Measurements from ENCODE around the gene GABRG3.

The GABRG3 gene

GRCh38 chr15:27086149-27086548 is 115.2 kb downstream of the GABRG3 start:
- CTCF ChIA-PET: no interaction called here
- POLR2A ChIA-PET: interaction anchor here (1.1 kb wide), 1 partner anchor 35 kb away, joined by 3 read pairs; no protein-coding TSS in a partner anchor
- H3K36me3 ChIP-seq (ENCODE audit: control insufficient read depth in 2 of 2, insufficient read depth in 1 of 2, low read length in 2 of 2): no peaks in the 10 kb centered on the region
- no peaks in the 10 kb centered on the region for H3K4me1 ChIP-seq (ENCODE audit: control insufficient read depth, insufficient read depth, low read length)
- H3K9me3 ChIP-seq (ENCODE audit: control insufficient read depth, insufficient read depth, low read depth, low read length): no peaks in the 10 kb centered on the region
- TF ChIP-seq ZNF114 (tag by site-specific recombination; IDR thresholded peaks at IDR 0.05) (no peak), OVOL3 (tag by site-specific recombination; IDR thresholded peaks at IDR 0.05) (no peak), ZIC2 (tag by site-specific recombination; IDR thresholded peaks at IDR 0.05) (no peak), ZNF639 (tag by site-specific recombination; IDR thresholded peaks at IDR 0.05) (no peak), EGR2 (tag by site-specific recombination; IDR thresholded peaks at IDR 0.05; ENCODE audit: low read depth) (no peak), ZNF19 (tag by site-specific recombination; IDR thresholded peaks at IDR 0.05; ENCODE audit: low read depth) (no peak)
- no peak overlapping the region for H3K27ac ChIP-seq (ENCODE audit: extremely low read depth, low read depth, low read length)
- H3K4me3 ChIP-seq (ENCODE audit: low read depth, low read length): no peak overlapping the region

- ChIA-PET CTCF (no interaction called here), POLR2A (no interaction called here)
- Histone ChIP-seq H3K9me3 (ENCODE audit: control insufficient read depth, insufficient read depth, low read depth, low read length) (no peaks in the 10 kb centered on the region), H3K4me3 (ENCODE audit: low read depth, low read length) (no peak overlapping the region), H3K36me3 (ENCODE audit: control insufficient read depth in 2 of 2, insufficient read depth in 1 of 2, low read length in 2 of 2) (no peaks in the 10 kb centered on the region), H3K4me1 (ENCODE audit: control insufficient read depth, insufficient read depth, low read length) (no peaks in the 10 kb centered on the region), H3K27ac (ENCODE audit: extremely low read depth, low read depth, low read length) (no peak overlapping the region)
- TF ChIP-seq, protein P1, sequence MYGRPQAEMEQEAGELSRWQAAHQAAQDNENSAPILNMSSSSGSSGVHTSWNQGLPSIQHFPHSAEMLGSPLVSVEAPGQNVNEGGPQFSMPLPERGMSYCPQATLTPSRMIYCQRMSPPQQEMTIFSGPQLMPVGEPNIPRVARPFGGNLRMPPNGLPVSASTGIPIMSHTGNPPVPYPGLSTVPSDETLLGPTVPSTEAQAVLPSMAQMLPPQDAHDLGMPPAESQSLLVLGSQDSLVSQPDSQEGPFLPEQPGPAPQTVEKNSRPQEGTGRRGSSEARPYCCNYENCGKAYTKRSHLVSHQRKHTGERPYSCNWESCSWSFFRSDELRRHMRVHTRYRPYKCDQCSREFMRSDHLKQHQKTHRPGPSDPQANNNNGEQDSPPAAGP (tag by site-specific recombination; IDR thresholded peaks at IDR 0.05): no peak
- TF ChIP-seq GLI2 (tag by site-specific recombination; IDR thresholded peaks at IDR 0.05; ENCODE audit: borderline replicate concordance, low read depth): no peak
- TF ChIP-seq ZBTB20 (tag by site-specific recombination; IDR thresholded peaks at IDR 0.05): no peak
- TF ChIP-seq ZNF529 (tag by site-specific recombination; IDR thresholded peaks at IDR 0.05; ENCODE audit: insufficient replicate concordance): no peak
- TF ChIP-seq MYNN (tag by site-specific recombination; IDR thresholded peaks at IDR 0.05; ENCODE audit: borderline replicate concordance): no peak
- TF ChIP-seq KLF9 (tag by site-specific recombination; IDR thresholded peaks at IDR 0.05; ENCODE audit: low read depth): no peak
- TF ChIP-seq YY1 (tag by site-specific recombination; IDR thresholded peaks at IDR 0.05): no peak
- no peak for TF ChIP-seq IKZF3 (tag by site-specific recombination; IDR thresholded peaks at IDR 0.05)
- TF ChIP-seq ZNF558 (tag by site-specific recombination; IDR thresholded peaks at IDR 0.05): no peak
- TF ChIP-seq ZNF645 (tag by site-specific recombination; IDR thresholded peaks at IDR 0.05): no peak
- no peak for TF ChIP-seq ZNF324 (tag by site-specific recombination; IDR thresholded peaks at IDR 0.05)
- no peak for TF ChIP-seq PRDM10 (tag by site-specific recombination; IDR thresholded peaks at IDR 0.05)
- no peak for TF ChIP-seq HOXC10 (CRISPR knock-in tag; IDR thresholded peaks at IDR 0.05)
- TF ChIP-seq BCL6B (tag by site-specific recombination; IDR thresholded peaks at IDR 0.05): no peak
- no peak for TF ChIP-seq ZNF157 (tag by site-specific recombination; IDR thresholded peaks at IDR 0.05)
- TF ChIP-seq, protein P2, sequence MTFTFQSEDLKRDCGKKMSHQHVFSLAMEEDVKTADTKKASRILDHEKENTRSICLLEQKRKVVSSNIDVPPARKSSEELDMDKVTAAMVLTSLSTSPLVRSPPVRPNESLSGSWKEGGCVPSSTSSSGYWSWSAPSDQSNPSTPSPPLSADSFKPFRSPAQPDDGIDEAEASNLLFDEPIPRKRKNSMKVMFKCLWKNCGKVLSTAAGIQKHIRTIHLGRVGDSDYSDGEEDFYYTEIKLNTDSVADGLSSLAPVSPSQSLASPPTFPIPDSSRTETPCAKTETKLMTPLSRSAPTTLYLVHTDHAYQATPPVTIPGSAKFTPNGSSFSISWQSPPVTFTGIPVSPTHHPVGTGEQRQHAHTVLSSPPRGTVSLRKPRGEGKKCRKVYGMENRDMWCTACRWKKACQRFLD (tag by site-specific recombination; IDR thresholded peaks at IDR 0.05): no peak
Observed at GRCh38 chr15:27086805-27087204, 115.8 kb downstream of the GABRG3 start.
